GM12891 (cell line): Measurements from ENCODE around the gene CDK18.

ENCODE experiments used
- POLR2A ChIP-seq: IDR thresholded peaks from 2 replicates; pipeline ENCODE4 v1.6.1; 2011; ENCODE audit warnings: low read depth, low read length, control low read depth
- POLR2AphosphoS5 ChIP-seq: IDR thresholded peaks from 2 replicates; pipeline ENCODE4 v1.6.1; 2011; ENCODE audit warnings: low read depth, low read length, control low read depth
- SPI1 ChIP-seq: IDR thresholded peaks from 2 replicates; pipeline ENCODE4 v1.6.1; 2011; ENCODE audit warnings: low read depth, low read length, control low read depth

- TF ChIP-seq POLR2AphosphoS5 (no peak), POLR2A (no peak), SPI1 (no peak)
Measured at GRCh38 chr1:205466595-205467220, 37.8 kb upstream of the CDK18 start.
